GM18873 (cell line): Measurements from ENCODE around the gene CYP51A1.
"Not testable (repeated sequence)": the region's sequence is repeated elsewhere in the genome, so short reads cannot be mapped to it uniquely, and the experiment has no call there.

Experiments used
- ATAC-seq: cut with Tn5 transposase; IDR thresholded peaks from one replicate; pipeline ENCODE4 v1.9.1; 2021; ENCODE audit warnings: mild to moderate bottlenecking, moderate library complexity, moderate number of reproducible peaks; ENCODE audit not compliant: unreplicated experiment, low FRiP score

CYP51A1 gene

DNA sequence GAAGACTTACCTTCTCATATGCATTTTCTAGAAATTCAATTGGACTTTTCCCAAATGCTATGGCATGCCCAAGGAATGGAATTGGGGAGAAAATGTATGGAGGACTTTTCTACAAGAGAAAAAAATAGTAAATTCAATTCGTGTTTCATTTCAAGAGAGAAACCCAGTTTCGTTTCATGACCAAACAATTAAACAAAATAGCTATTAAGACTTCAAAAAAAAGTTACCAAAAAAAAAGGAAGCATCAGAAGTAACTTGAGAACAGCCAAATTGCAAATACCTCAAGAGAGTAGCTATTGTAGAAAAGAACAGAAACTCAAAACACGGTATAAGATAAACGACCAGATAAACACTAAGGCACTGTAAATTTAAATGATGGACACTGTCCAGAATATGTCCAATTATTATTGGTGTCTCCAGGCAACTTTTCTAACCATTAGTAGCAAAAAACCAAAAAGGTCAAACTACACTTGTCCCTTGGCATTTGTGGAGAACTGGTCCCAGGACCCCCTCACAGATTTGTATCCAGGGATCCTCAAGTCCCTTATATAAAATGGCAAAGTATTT, 2.4 kb downstream of the CYP51A1 start:
- no peak for ATAC-seq

DNA sequence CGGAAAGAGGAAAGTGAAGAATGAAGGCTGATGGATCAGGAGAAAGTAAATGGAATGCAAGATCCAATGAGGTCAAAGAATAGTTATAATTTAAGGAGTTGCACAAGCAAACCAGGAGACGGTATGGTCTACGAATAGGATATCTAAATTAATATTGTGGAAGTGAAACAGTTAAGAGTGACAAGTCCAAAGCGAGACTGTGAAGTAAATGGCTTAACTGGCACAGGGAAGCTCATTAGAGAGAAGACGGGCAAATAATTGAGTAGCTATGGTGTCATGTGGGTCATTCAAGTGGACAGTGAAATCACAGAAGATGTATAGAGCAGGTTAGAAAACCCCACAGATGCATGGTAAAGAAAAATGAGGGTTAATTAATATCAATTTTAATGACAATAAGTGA, 3.2 kb downstream of the CYP51A1 start:
- no peak for ATAC-seq

DNA sequence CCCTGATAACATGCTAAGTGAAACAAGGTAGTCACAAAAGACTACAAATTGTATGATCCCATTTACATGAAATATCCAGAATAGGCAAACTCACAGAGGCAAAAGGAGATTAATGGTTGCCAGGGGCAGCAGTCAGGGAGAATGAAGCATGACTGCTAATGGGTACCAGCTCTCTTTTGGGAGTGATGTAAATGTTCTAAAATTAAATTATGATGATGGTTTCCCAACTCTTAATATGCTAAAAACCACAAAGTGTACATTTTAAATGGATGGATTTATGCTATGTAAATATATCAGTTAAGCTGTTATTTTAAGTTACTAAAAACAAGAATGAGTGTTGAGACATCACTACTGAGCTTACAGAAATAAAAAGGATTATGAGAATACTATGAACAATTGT, 12.6 kb downstream of the CYP51A1 start:
- ATAC-seq: no peak

DNA sequence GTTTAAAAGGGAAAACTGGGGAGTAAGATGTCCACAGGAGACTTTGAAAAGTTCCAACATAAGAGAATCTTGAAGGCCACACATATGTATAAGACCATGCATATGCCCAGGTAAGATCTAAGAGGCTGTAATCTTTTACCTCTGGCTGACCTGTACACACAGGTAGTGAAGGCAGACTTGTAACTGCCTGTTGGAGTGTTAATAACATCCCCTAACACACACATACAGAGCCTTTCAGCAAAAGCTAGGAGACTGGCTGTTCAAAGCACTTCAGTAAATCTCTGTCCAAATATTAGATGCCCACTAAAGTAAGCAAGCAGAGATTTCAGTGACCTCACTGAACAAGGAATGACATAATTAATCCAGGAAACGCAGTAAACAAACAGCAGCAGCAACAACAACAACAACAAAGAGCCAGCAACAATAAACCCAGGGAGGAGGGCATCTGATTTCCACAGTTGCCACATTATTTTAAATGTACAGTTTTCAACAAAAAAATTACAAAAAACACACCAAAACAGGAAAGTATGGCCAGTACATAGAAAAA, 15.0 kb downstream of the CYP51A1 start:
- ATAC-seq: no peak

DNA sequence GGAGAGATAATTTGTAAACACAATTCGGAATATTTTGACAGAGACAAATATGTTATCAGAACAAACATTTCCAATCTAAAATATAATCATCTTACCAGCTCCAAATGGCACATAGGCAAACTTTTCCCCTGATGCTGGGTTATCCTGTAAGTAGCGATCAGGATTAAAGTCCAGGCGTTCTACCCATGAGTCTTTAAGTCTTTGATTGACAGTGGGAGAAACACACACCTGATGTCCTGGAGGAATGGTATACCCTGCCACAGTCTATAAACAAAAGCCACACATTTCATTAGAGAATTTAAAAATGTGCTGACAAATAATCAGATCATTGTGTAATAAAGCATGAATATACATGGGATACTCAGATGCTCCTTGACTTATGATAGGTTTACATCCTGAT, 17.3 kb downstream of the CYP51A1 start:
- no peak for ATAC-seq

DNA sequence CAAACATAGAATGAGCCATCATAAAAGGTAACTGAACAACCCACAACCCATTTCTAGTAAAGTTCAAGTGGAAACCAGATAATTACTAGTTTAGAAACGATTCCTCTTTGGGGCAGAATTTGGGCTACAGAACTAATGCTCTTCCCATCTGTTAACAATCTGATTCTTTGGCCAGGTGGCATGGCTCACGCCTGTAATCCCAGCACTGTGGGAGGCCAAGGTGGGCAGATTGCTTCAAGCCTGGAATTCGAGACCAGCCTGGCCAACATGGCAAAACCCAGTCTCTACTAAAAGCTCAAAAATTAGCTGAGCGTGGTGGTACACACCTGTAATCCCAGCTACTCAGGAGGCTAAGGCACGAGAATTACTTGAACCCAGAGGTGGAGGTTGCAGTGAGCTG, 18.5 kb downstream of the CYP51A1 start:
- ATAC-seq: no peak

DNA sequence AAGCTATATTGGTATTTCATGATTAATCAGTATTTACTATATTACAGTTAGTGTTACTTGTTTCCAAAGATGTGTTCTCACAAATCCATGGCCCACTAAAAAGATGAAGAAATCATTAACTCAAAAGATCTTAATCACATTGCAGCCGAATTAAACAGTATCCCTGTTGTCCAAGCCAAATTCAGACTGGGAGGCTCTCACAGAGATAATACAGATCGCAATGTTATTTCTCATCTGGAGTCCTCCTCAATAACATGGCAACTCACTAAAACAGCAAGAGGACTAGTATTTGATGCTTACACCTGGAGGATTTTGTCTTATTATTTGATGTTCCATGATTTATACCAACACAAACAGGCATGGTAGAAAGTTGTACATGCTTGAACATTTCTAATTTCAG, 23.4 kb downstream of the CYP51A1 start:
- ATAC-seq: no peak

DNA sequence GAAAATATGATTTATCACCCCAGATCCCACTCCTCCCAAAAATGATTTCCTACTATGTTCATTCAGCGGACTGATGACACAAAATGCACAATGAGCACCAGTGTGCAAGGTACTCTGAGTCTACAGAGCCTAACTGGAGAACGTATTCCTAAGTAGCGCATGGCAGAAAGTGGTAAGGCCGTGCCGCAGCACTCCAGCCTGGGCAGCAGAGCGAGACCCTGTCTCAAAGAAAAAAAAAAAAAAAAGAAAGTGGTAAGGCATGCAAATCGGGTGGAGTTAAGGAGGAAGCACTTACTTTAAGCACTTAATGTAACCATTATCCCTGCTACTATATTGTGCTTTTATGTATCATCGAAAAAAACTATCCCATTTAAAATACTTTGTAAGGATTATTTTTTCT, 25.5 kb downstream of the CYP51A1 start:
- ATAC-seq: no peak

DNA sequence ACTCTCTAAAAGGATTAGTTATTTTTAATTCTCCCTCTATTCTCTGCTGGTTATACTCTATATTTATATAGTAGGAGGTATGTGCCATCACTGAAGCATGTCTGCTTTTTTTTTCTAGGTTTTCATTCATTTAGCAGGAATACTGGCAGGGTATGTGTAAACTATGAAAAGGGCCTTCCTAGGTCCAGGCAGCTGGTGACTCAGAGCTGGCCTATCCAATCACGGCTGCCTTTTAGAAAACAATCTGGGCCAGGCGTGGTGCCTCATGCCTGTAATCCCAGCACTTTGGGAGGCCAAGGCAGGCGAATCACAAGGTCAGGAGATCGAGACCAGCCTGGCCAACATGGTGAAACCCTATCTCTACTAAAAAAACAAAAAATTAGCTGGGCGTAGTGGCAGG, 31.4 kb downstream of the CYP51A1 start:
- not testable (repeated sequence) for ATAC-seq

DNA sequence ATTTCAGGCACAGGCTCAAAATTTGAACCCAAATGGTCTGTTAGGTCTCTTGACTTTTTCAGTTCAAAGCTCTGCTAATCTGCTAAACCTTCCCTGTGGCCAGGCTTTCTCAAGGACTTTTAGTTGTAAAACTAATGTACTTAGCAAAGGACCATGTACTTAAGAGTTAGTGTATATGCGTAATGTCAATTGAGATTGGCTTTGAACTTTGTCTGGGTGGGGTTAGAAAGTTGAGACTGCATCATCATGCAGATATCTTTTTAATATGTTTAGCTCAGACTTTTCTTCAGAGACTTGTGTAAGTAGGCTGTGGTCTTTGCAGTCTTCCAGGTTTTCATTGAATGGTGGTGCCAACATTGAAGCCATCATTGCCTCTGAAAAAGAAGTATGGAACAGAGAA, 33.7 kb downstream of the CYP51A1 start:
- ATAC-seq: no peak

DNA sequence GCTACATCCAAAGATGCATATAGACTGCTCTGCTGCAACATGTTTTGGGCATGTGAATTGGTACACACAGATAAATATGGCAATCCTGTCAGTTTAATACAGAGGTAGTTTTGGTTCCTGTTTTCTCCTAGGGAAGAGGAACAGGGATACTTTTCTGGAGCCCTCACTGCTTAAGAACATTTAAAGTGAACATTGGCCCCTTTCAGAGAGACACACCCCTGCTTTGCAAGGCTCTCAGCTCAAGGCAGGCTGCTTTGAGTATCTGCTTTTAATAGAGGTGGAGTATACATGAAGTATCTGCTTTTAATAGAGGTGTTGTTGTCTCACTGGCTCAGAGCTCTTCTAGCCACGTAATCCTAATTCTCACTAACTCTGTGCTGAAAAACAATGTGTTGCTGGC, 38.9 kb downstream of the CYP51A1 start:
- ATAC-seq: no peak

DNA sequence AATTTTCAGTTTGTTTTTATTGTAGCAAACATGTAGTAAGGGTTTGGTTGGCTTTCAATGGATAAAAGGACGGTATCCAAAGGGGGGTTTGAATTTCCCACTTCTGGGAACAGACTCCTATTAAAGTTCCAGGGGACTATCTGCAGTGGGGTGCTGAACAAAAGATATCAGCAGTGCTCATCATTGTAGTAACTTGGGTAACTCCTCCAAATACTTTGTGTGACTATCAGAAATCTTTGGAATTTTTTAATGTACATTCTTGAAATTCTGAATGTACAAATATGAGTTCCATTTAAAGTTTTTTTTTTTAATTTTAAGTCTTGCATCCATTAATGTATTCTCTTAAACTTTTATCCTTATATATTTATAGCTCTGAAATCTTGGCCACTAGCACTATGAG, 42.1 kb downstream of the CYP51A1 start:
- ATAC-seq: no peak

DNA sequence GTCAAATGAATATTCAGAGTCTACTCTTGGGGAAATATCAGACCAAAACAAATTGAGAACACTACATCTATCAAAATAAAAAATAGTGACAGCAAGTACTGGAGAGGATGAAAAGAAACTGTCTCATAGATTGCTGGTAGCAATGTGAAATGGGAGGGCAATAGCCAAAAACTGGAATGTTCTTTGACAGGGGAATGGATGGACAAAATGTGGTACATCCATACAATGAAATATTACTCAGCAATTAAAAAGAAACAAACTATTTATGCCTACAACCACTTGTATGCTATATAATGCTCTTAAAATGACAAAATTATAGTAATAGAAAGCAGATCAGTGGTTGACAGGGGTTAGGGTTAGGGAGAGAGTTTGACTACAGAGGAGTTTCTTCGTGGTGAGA, 46.0 kb downstream of the CYP51A1 start:
- no peak for ATAC-seq

DNA sequence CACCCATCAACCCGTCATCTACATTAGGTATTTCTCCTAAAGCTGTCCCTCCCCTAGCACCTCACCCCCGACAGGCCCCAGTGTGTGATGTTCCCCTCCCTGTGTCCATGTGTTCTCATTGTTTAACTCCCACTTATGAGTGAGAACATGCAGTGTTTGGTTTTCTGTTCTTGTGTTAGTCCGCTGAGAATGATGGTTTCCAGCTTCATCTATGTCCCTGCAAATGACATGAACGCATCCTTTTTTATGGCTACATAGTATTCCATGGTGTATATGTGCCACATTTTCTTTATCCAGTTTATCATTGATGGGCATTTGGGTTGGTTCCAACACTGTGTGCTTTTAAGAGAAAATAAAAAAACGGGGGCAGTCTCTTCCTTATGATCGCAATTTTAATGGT, 50.4 kb downstream of the CYP51A1 start:
- ATAC-seq: not testable (repeated sequence)

DNA sequence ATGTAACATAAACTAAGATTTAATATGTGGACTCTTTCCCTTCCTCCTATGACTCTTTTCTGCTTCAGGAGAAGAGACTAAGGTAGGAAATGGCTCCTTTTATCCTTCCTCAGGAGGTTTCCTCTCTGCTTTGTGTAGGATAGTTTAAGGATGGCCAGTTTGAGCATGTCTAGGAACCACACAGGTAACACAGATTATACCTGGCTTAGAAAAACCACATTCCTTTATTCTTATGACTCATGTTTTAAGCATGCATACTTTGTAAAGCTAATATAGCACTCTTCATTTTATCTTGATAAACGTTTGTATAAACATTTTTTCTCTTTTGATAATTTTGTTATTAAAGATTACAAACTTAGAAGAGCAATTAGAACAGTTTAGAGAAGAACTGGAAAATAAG, 57.8 kb downstream of the CYP51A1 start:
- ATAC-seq: no peak

DNA sequence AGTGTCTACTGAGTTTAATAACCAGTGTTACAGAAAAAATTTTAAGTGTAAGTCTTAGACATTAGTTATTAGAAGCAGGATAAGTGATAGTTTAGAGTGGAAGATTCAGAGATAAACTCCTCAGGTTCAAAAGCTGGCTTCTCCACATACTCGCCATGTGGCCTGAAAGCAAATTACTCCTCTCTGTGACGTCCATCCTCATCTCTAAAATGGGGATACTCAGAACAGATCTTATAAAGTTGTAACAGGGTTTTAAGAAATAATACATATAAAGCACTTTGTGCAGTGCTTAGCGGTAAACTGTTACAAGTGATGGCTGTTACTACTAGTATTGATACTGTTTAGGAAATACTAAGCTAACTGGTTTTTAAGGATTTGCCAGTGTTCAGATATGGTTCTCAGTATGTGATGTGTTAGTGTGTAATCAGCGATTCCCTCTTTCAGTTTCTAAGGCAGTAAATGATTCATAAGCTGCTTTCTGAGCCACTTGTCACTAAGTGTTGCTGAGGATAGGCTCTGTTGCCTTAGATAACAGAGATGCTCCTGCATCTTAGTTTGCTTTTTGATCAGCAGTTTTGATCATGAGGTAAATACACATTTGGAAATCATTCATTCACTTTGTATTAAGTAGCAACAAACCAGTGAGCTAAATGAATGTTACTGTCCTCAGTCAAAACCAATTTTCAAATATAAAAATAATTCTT, 58.7 kb downstream of the CYP51A1 start:
- ATAC-seq: no peak

DNA sequence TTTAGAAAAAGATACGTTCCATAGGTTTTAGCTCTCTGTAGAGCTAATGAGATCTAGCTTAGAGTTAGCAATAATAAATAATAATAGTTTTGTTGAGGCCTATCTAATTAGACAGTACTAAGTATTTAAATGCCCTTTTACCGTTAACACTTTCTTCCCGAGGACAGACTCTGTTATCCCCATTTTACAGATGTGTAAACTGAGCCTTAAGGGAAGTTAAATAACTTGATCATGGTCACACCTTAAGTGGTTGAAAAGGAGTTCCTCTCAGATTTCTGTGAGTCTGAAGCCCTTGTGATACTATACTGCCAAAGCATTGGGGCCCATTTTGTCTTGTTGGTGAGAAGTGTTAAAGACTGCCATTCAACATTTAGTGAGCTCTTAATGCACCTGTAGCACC, 61.6 kb downstream of the CYP51A1 start:
- no peak for ATAC-seq

DNA sequence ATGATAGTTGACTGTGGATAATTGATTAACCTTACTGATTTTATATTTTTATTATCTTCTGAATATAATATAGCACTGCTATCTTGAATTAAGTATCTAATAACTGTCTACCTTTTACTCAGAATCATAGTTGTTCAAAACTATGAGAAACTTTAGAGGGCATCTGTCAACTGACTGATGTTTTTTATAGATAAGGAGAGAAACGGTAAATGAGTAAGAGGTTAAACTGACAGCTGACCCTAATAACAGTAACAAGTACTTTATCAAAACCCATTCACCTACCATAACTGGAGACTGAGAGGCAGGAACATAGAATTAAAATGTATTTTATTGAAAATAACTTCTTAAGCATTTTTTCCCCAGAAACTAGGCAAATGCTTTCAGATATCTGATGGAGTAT, 62.2 kb downstream of the CYP51A1 start:
- no peak for ATAC-seq

DNA sequence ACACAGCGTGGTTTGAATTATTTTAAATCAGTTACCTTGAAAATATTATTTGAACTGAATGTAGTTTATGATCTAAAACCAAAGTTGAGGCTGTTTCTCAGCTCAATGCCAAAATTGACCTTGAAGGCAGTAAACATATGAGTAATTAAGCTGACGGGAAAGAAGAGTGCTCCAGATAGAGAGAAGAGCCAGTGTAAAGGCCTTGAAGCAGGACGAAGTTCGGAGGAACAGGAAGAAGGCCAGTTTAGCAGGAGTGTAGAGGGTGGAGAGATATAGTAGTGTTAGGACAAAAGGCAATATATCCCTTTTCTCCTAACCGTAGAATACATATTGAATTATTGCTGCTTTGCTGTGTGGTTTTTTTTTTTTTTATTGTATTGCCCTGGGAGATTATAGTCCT, 63.2 kb downstream of the CYP51A1 start:
- no peak for ATAC-seq

DNA sequence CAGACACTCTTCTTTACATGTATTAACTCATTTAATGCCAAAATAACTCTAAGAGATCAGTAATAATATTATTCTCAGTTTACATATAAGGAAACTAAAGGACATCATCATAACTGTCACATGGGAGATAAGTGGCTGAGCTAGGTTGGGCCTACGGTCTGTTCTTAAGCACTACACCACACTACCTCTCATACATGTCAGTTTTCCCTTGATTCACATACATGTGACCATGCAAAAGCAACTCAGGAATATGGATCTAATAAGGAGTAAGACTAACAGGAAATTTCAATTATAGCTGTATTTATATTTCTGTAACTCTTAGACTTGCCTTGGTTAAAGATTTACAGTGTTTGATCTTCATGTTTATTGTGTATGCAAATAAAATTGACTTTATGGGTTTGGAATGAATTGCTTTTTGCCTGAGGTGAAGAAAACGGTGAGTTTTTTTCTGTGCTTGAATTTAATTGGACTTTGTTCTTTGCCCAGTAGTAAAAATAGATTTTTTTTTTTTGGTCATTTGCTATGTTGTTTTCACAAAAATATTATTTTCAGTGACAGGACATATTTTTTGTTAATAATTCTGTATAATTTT, 69.7 kb downstream of the CYP51A1 start:
- no peak for ATAC-seq
